Ovary (tissue), 9 donors: ENCODE results near the gene SLC17A1. TPM values are rescaled to one million over a fixed set of nuclear protein-coding genes. Genes with fewer than 3 reads are reported as not detected.

Experiments used
- DNase-seq, 5 donors: peaks; one replicate each; pipeline ENCODE4 v3.0.0-alpha.2; 2019 to 2020
- H3K27ac ChIP-seq, 2 donors: fragments of 200-600 bp; one replicate each; pipeline versions ENCODE4 v1.5.1 to v1.8.0; 2019 to 2022
- H3K27me3 ChIP-seq: fragments of 200-600 bp; one replicate; pipeline ENCODE4 v1.8.0; 2022
- H3K36me3 ChIP-seq: fragments of 200-600 bp; sonication (generic); one replicate; pipeline ENCODE4 v1.5.1; 2019
- H3K4me1 ChIP-seq: one replicate; pipeline ENCODE4 v1.8.1; 2013; ENCODE audit warnings: mild to moderate bottlenecking, moderate library complexity; ENCODE audit not compliant: insufficient read depth
- H3K4me3 ChIP-seq: fragments of 200-600 bp; sonication (generic); one replicate; pipeline ENCODE4 v1.5.1; 2017
- H3K9me3 ChIP-seq, 2 donors: fragments of 200-600 bp in 1 of 2; sonication (generic) in 1 of 2; one replicate each; pipeline versions ENCODE4 v1.5.1 to v1.8.1; 2013 to 2019; ENCODE audit warnings: mild to moderate bottlenecking in 1 of 2, moderate library complexity in 1 of 2
- EP300 ChIP-seq: sonication (generic); formaldehyde crosslinking; IDR thresholded peaks from one replicate; pipeline ENCODE4 v1.6.1; 2017; ENCODE audit warnings: antibody characterized with exemption
- POLR2A ChIP-seq: fragments of 450-650 bp; IDR thresholded peaks from one replicate; pipeline ENCODE4 v1.6.1; 2017; ENCODE audit warnings: antibody characterized with exemption, mild to moderate bottlenecking, moderate library complexity
- WGBS, 3 donors: extraction: QIAGEN DNeasy Blood & Tissue Kit in 1 of 3; methylation state at CpG; one replicate each; pipeline versions ENCODE4 v1.1.5 to v1.1.7; 2013 to 2017; 5-methylcytosine and 5-hydroxymethylcytosine counted together
- intact Hi-C, 4 donors: fragments of 100-400 bp; cut with DNase I; formaldehyde crosslinking; loops; one replicate each; pipeline versions ENCODE4 v1.11.0 to v1.15.1; 2022 to 2023
- polyA plus RNA-seq, 2 donors: library from polyadenylated mRNA; stranded (reverse); fragments of 200-250 nt in 1 of 2; fragments of 350-450 nt in 1 of 2; fragmentation: Illumina TruSeq in 1 of 2; extraction: RNeasy Lipid Tissue Mini Kit (QIAGEN cat#74804) in 1 of 2; gene quantifications; one replicate each; pipeline ENCODE4 v1.2.3, GENCODE V29; 2013 to 2014
- total RNA-seq, 7 donors: library from RNA; depleted of rRNA in 2 of 7; stranded (reverse); fragments of >200 nt in 2 of 7; fragmentation: NEBNext Ultra II Directional in 3 of 7; extraction: Animal tissue kit (Norgen Biotek cat#: 25700) in 3 of 7; gene quantifications; one replicate each; pipeline versions ENCODE4 v1.1.0 to v1.2.4, GENCODE V29; 2016 to 2023
- TF ChIP-seq, protein P1 (sequence below), 3 donors: fragments of 450-650 bp in 2 of 3; fragments of 200-600 bp in 1 of 3; IDR thresholded peaks; one replicate each; pipeline versions ENCODE4 v1.5.1 to v1.8.0; 2016 to 2022; ENCODE audit warnings: antibody characterized with exemption in 3 of 3, mild to moderate bottlenecking in 1 of 3
- donor health status: DM: no; HTN: no; CAD: no; lungs with moderate emphysema.
- donor health status: DM: no; HTN: no; CAD: no.
- donor health status: Bipolar disorder and iron deficiency.
- donor health status: DM: yes; HTN: yes; CAD: no.
- donor health status: DM: no; HTN: no; CAD: no.
- donor health status: DM: yes; HTN: yes; CAD: no.

SLC17A1 gene
- total and polyA plus RNA-seq, 9 donors: 0.06 TPM; not detected in 8

DNA sequence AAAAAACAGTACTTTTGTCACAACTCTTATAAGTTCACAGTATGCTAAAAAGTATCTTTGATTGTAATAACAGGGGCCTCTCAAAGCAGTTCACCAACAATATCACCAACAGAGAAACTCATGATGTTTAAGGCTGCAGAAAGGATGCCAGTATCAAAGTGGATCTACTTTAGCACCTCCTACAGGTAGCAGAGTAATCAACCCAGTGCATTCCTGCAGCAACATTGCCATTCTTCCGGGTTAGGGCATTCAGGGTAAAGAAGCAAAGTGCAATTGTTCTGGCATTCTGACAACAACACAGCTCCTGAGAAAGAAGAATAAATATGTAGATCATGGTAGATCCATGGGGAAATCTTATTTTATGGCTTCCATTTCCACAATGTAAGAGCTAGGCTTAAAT lies 84.9 kb downstream of the SLC17A1 start:
- DNase-seq: no peak
- H3K27ac ChIP-seq: no peak overlapping the region
- H3K27me3 ChIP-seq: no peaks in the 10 kb centered on the region
- H3K36me3 ChIP-seq: no peaks in the 10 kb centered on the region
- H3K4me1 ChIP-seq: no peaks in the 10 kb centered on the region
- intact Hi-C loops: no loop called here
- no peak overlapping the region for H3K4me3 ChIP-seq
- WGBS, 3 donors: 76 to 90% (median 89%) methylated on average over 1 of the region's 1 CpG
- no peaks in the 10 kb centered on the region for H3K9me3 ChIP-seq
- TF ChIP-seq POLR2A: no peak
- TF ChIP-seq EP300: no peak
- TF ChIP-seq, protein P1, sequence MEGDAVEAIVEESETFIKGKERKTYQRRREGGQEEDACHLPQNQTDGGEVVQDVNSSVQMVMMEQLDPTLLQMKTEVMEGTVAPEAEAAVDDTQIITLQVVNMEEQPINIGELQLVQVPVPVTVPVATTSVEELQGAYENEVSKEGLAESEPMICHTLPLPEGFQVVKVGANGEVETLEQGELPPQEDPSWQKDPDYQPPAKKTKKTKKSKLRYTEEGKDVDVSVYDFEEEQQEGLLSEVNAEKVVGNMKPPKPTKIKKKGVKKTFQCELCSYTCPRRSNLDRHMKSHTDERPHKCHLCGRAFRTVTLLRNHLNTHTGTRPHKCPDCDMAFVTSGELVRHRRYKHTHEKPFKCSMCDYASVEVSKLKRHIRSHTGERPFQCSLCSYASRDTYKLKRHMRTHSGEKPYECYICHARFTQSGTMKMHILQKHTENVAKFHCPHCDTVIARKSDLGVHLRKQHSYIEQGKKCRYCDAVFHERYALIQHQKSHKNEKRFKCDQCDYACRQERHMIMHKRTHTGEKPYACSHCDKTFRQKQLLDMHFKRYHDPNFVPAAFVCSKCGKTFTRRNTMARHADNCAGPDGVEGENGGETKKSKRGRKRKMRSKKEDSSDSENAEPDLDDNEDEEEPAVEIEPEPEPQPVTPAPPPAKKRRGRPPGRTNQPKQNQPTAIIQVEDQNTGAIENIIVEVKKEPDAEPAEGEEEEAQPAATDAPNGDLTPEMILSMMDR (IDR thresholded peaks at IDR 0.05): no peak

DNA sequence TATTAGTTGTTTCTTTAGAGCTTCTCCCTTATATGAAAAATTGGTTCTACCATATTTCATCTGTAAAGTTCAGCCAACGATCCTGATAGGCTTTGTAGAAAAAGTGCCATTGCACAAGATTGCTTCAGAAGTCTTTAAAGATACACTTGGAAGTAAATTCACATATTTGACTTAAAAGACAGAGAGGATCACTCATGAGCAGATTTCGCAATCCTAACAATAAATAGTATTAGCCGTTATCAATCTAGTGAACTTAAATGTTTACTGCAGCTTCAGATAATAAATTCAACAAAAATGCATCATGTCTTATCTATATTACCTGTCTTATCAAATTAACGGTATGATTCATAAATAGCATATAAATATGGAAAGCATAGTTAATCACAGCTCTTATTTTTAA lies 86.0 kb downstream of the SLC17A1 start:
- H3K9me3 ChIP-seq: no peaks in the 10 kb centered on the region
- no peak overlapping the region for H3K4me3 ChIP-seq
- H3K27me3 ChIP-seq: no peaks in the 10 kb centered on the region
- no peak overlapping the region for H3K27ac ChIP-seq
- WGBS, 3 donors: 68 to 79% (median 69%) methylated on average over 4 of the region's 4 CpGs
- no peak for DNase-seq
- H3K4me1 ChIP-seq: no peaks in the 10 kb centered on the region
- intact Hi-C loops: no loop called here
- TF ChIP-seq EP300: no peak
- TF ChIP-seq, protein P1 (IDR thresholded peaks at IDR 0.05): no peak
- no peak for TF ChIP-seq POLR2A
- H3K36me3 ChIP-seq: no peaks in the 10 kb centered on the region

DNA sequence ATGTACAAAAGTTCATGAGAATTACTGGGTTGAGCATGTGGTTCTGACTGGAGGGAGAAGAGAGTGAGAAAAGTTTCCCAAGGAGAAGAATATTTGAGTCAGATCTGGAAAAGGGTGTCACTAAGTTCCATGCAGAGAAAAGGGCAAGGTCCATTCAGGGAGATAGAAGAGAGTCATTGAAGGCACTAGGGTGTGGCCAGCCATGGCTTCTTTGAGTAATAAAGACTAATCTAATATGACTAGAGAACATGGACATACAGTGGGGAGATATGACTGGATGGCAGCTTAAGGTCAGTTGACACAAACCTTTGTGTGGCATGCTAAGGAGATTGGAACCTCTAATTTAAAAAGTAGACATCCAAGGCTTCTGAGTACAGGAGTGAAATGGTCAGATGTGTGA lies 88.0 kb downstream of the SLC17A1 start:
- H3K4me1 ChIP-seq: no peaks in the 10 kb centered on the region
- H3K4me3 ChIP-seq: no peak overlapping the region
- H3K27me3 ChIP-seq: no peaks in the 10 kb centered on the region
- intact Hi-C loops: no loop called here
- TF ChIP-seq EP300: no peak
- TF ChIP-seq POLR2A: no peak
- TF ChIP-seq, protein P1 (IDR thresholded peaks at IDR 0.05): no peak
- H3K27ac ChIP-seq: no peak overlapping the region
- H3K36me3 ChIP-seq: no peaks in the 10 kb centered on the region
- H3K9me3 ChIP-seq: no peaks in the 10 kb centered on the region
- no peak for DNase-seq

DNA sequence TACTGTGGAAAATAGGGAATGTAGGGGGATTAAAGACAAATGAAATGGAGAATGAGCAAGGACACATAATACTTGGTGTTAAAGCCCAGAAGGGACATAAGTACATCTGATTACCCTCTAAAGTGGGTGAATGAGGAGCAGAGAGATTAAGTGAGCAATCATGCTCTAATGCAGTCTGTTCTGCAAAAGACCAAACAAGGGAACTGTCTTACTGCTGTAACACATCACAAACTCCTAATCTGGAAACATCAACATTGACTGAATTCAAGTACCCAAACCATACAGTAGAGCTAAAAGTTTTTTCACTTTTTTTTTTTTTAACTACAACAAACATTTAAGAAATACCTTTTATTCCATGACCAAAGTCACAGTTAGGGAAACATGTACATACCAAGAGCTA lies 96.6 kb downstream of the SLC17A1 start:
- Histone ChIP-seq H3K27me3 (no peaks in the 10 kb centered on the region), H3K27ac (no peak overlapping the region), H3K4me3 (no peak overlapping the region), H3K36me3 (no peaks in the 10 kb centered on the region), H3K9me3 (peaks cover 0 to 5% of the 10 kb centered on the region in 2 donors), H3K4me1 (no peaks in the 10 kb centered on the region)
- no peak for DNase-seq
- intact Hi-C loops: no loop called here
- TF ChIP-seq, protein P1 (IDR thresholded peaks at IDR 0.05): no peak

Other genes starting within 250 kb of the SLC17A1 start
- 1 to 10 TPM in 1 of 7 donors, under 1 TPM in 1, not detected in 5; 0.23 to 1.8 TPM for gene SCGN, start 179.8 kb downstream of the SLC17A1 start, total RNA-seq
- under 1 TPM; 0.08 to 0.33 TPM for gene SCGN, start 179.8 kb downstream of the SLC17A1 start, polyA plus RNA-seq
- under 1 TPM in 2 of 7 donors, not detected in 5; 0.05 to 0.12 TPM for gene SLC17A4, start 77.3 kb downstream of the SLC17A1 start, total RNA-seq
- not detected for gene SLC17A4, start 77.3 kb downstream of the SLC17A1 start, polyA plus RNA-seq
- gene SLC17A3, start 42.2 kb upstream of the SLC17A1 start, total RNA-seq: under 1 TPM in 4 of 7 donors, not detected in 3; 0.10 to 0.93 (median 0.36) TPM
- under 1 TPM; 0.07 to 0.35 TPM for gene SLC17A3, start 42.2 kb upstream of the SLC17A1 start, polyA plus RNA-seq
- not detected for gene SLC17A2, start 98.6 kb upstream of the SLC17A1 start, total RNA-seq
- gene SLC17A2, start 98.6 kb upstream of the SLC17A1 start, polyA plus RNA-seq: not detected
- 1 to 10 TPM; 4.6 to 8.3 (median 6.4) TPM for gene TRIM38, start 130.8 kb upstream of the SLC17A1 start, total RNA-seq
- 10 to 100 TPM in 1 of 2 donors, 1 to 10 TPM in 1; 3.8 to 10.3 TPM for gene TRIM38, start 130.8 kb upstream of the SLC17A1 start, polyA plus RNA-seq